Naive thymus-derived CD8-positive, alpha-beta T cell (primary cell): Measurements from ENCODE around the gene GDAP1L1. TPM values are rescaled to one million over a fixed set of nuclear protein-coding genes. Genes with fewer than 3 reads are reported as not detected.
"Not testable (repeated sequence)": the region's sequence is repeated elsewhere in the genome, so short reads cannot be mapped to it uniquely, and the experiment has no call there.

Experiments
- ATAC-seq, 2 donors: fragments of 150-1000 bp; cut with Tn5 transposase in 1 of 2; sonication (Bioruptor Pico), chemical (Tn5 transposase) in 1 of 2; 1 replicate in 1 of 2; 2 replicates in 1 of 2; pipeline ENCODE4 v1.10.0; 2021; ENCODE audit warnings: mild to moderate bottlenecking in 2 of 2, moderate library complexity in 2 of 2
- POLR2A ChIA-PET: fragments of 350-600 bp; sonication (Branson Sonifier 250); formaldehyde crosslinking; loops from one replicate; lab custom pipeline; 2021; ENCODE audit warnings: antibody characterized with exemption; lab: Charles Lee
- DNase-seq, 10 donors: peaks; one replicate each; pipeline versions ENCODE4 v3.0.0 to v3.0.0-alpha.2; 2020 to 2022
- H3K27ac Mint-ChIP-seq, 10 donors: one replicate each; pipeline ENCODE4 v1.8.0; 2020 to 2022; ENCODE audit warnings: mild to moderate bottlenecking in 10 of 10, mixed read lengths in 10 of 10, moderate library complexity in 4 of 10, inconsistent platforms in 1 of 10
- H3K27me3 Mint-ChIP-seq, 5 donors: one replicate each; pipeline ENCODE4 v1.8.0; 2021 to 2022; ENCODE audit warnings: mixed read lengths in 5 of 5
- H3K36me3 Mint-ChIP-seq, 3 donors: one replicate each; pipeline ENCODE4 v1.8.0; 2020 to 2022; ENCODE audit warnings: mixed read lengths in 3 of 3, mild to moderate bottlenecking in 2 of 3, inconsistent platforms in 1 of 3
- H3K4me1 Mint-ChIP-seq, 4 donors: one replicate each; pipeline ENCODE4 v1.8.0; 2021 to 2022; ENCODE audit warnings: mixed read lengths in 4 of 4
- H3K4me3 Mint-ChIP-seq, 10 donors: one replicate each; pipeline ENCODE4 v1.8.0; 2020 to 2022; ENCODE audit warnings: mild to moderate bottlenecking in 10 of 10, mixed read lengths in 10 of 10, moderate library complexity in 6 of 10, inconsistent platforms in 1 of 10
- H3K9me3 Mint-ChIP-seq, 9 donors: one replicate each; pipeline ENCODE4 v1.8.0; 2020 to 2022; ENCODE audit warnings: mixed read lengths in 9 of 9, mild to moderate bottlenecking in 3 of 9, inconsistent platforms in 1 of 9, moderate library complexity in 1 of 9
- polyA plus RNA-seq, 3 donors: library from polyadenylated mRNA; unstranded; fragments of 300-500 nt; fragmentation: Illumina TruSeq; gene quantifications; one replicate each; pipeline ENCODE4 v1.2.3, GENCODE V29; 2021
- total RNA-seq, 8 experiments: library from RNA in 2 of 8; stranded (reverse) in 2 of 8; gene quantifications; one replicate each; pipeline ENCODE4 v1.2.3 and lab custom pipeline; 2021 to 2026

The GDAP1L1 gene
- total and polyA plus RNA-seq, 5 experiments from 2014 or later: not detected

DNA sequence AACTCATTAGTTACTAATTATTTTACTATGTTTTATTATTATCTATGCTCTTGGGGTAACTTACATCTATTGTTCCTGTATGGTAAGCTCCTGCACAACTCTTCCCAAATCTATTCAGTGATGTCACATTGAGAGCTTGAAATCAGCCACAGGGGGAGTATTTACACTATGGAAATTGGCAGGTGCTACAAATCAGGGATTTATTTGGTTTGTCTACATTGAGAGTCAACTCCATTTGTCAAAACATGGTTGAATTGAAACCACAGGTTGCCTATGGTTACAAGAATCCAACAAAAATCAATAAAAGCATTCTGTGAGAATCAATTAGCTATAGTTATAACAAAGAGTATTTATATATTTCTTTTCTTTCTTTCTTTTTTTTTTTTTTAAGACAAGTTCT lies 67.8 kb downstream of the GDAP1L1 start:
- Mint-ChIP-seq H3K27me3 (peaks cover 0 to 8% (median 0%) of the 10 kb centered on the region in 5 donors), H3K4me1 (peaks cover 10 to 15% (median 14%) of the 10 kb centered on the region in 4 donors), H3K9me3 (no peaks in the 10 kb centered on the region), H3K27ac (no peak overlapping the region), H3K36me3 (peaks cover 0 to 2% (median 0%) of the 10 kb centered on the region in 3 donors), H3K4me3 (no peak overlapping the region)
- DNase-seq (no peak), ATAC-seq (no peak)
- POLR2A ChIA-PET: interaction anchor here (0.6 to 7.2 kb wide), 2 partner anchors 82 to 99 kb away, joined by 3 to 145 read pairs; no protein-coding TSS in a partner anchor

- POLR2A ChIA-PET: no interaction called here
- Mint-ChIP-seq H3K4me1 (no peaks in the 10 kb centered on the region), H3K36me3 (no peaks in the 10 kb centered on the region), H3K4me3 (no peak overlapping the region), H3K9me3 (no peaks in the 10 kb centered on the region), H3K27me3 (peaks cover 0 to 5% (median 2%) of the 10 kb centered on the region in 5 donors), H3K27ac (no peak overlapping the region)
- no peak for DNase-seq
- ATAC-seq: no peak
These were observed 72.8 kb downstream of the GDAP1L1 start for GRCh38 chr20:44319839-44320422.

DNA sequence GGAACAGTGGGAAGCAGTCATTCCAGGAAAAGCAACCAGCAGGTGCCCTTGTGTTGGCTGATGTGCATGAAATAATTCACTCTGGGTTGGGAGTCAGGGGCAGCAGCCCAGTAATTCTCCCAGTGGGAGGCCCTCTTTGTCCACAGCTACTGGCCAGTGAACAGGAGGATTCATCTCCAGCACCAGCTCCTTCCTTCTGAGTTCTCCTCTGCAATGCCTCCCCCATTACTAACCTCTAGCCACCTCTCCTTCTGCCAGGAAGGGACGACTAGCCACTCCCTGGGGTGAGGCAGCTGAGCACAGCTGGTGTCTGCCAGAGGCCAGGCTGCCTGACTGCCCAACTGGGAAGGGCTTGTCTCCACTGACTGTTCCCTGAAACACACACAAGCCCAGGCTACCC lies 77.2 kb downstream of the GDAP1L1 start:
- peak overlapping the region in 1 of 10 donors; percentile 46 for H3K27ac Mint-ChIP-seq
- no peak overlapping the region for H3K4me3 Mint-ChIP-seq
- peaks cover 0 to 10% (median 0%) of the 10 kb centered on the region in 5 donors for H3K27me3 Mint-ChIP-seq
- no peaks in the 10 kb centered on the region for H3K9me3 Mint-ChIP-seq
- POLR2A ChIA-PET: no interaction called here
- no peak for ATAC-seq
- H3K36me3 Mint-ChIP-seq: no peaks in the 10 kb centered on the region
- H3K4me1 Mint-ChIP-seq: peaks cover 0 to 6% (median 5%) of the 10 kb centered on the region in 4 donors
- no peak for DNase-seq

DNA sequence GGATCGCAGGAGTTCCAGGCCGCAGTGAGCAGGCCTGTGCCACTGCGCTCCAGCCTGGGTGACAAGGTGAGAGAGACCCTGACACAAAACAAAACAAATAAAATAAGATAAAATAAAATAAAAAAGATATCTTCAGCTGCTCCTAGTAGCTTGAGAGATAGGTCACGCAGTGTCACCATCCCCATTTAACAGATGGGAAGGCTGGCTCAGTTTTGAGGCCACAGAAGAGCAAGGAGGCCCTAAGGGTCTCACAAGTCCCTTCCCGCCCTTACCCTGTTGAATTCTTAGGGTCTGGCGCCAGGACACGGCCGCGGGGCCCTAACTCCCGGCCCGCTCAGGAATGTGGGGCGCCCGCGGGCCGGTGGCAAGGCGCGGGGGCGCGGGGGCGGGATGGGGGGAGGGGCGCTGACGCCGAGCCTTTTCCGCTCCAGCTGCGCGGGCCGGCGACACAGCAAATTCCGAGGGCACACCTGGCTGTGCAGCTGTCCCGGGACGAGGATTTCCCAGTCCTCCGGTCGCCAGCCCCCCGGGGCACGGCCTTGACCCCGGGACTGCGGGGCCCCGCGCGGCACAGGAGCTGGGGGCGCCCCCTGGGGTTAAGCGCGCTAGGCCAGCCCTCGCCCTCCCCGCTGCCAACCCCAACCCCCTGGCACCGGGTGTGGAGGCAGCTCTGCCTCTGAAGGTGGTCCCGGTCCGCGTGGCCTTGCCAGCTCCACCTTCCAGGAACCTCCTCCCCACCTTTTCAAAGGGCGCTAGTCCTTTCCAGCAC lies 79.5 kb downstream of the GDAP1L1 start:
- ATAC-seq: peak; percentile 79 to 93
- DNase-seq: peak in 6 of 10 donors; percentile 15 to 32 (median 20)
- H3K4me3 Mint-ChIP-seq: peak overlapping the region; percentile 45 to 83 (median 68)
- peak overlapping the region in 1 of 10 donors; percentile 68 for H3K27ac Mint-ChIP-seq
- H3K36me3 Mint-ChIP-seq: no peaks in the 10 kb centered on the region
- peaks cover 0 to 6% (median 5%) of the 10 kb centered on the region in 4 donors for H3K4me1 Mint-ChIP-seq
- no peaks in the 10 kb centered on the region for H3K9me3 Mint-ChIP-seq
- POLR2A ChIA-PET: interaction anchor here (1.7 kb wide), 1 partner anchor 108 kb away, joined by 4 read pairs; no protein-coding TSS in a partner anchor
- H3K27me3 Mint-ChIP-seq: peaks cover 0 to 12% (median 0%) of the 10 kb centered on the region in 5 donors

DNA sequence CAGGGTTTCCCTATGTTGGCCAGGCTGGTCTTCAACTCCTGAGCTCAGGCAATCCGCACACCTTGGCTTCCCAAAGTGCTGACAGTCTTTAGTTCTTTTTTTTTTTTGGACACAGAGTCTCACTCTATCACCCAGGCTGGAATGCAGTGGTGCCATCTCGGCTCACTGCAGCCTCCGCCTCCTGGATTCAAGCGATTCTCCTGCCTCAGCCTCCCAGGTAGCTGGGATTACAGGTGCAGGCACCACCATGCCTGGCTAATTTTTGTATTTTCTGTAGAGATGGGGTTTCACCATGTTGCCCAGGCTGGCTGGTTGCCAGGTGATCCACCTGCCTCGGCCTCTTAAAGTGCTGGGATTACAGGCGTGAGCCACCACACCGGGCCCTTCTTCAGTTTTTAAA lies 80.6 kb downstream of the GDAP1L1 start:
- peak overlapping the region in 1 of 10 donors; percentile 94 for H3K27ac Mint-ChIP-seq
- peak overlapping the region in 7 of 10 donors; percentile 10 to 82 (median 67) for H3K4me3 Mint-ChIP-seq
- DNase-seq, ATAC-seq, H3K4me1 Mint-ChIP-seq, POLR2A ChIA-PET, H3K36me3 Mint-ChIP-seq, H3K9me3 Mint-ChIP-seq: not testable (repeated sequence)
- peaks cover 0 to 14% (median 0%) of the 10 kb centered on the region in 5 donors for H3K27me3 Mint-ChIP-seq

DNA sequence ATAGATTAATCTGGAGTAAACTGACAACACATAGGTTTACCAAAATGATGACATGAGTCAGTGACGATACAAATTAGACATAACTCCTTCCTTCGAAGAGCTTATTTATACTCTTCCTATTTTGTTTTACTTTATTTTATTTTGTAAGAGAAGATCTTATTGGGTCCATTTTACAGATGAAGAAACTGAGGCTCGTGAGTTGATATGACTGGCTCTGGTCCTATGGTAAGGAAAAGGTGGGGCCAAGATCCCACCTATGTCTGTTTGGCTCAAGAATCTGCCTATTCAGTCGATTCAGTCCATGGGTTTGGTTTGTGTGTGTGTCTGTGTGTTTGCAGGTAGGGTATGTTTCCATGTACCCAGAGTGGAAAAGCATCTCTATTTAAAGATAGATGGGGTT lies 81.3 kb downstream of the GDAP1L1 start:
- peaks cover 0 to 6% (median 5%) of the 10 kb centered on the region in 4 donors for H3K4me1 Mint-ChIP-seq
- H3K27ac Mint-ChIP-seq: peak overlapping the region in 1 of 10 donors; percentile 67
- H3K4me3 Mint-ChIP-seq: peak overlapping the region in 7 of 10 donors; percentile 20 to 76 (median 40)
- DNase-seq (no peak), ATAC-seq (no peak)
- POLR2A ChIA-PET: no interaction called here
- H3K27me3 Mint-ChIP-seq: peaks cover 0 to 14% (median 2%) of the 10 kb centered on the region in 5 donors
- H3K36me3 Mint-ChIP-seq: no peaks in the 10 kb centered on the region
- no peaks in the 10 kb centered on the region for H3K9me3 Mint-ChIP-seq

Other genes starting within 250 kb of the GDAP1L1 start
- not detected for gene JPH2, start 60.1 kb upstream of the GDAP1L1 start, total RNA-seq
- not detected for gene JPH2, start 60.1 kb upstream of the GDAP1L1 start, polyA plus RNA-seq
- gene OSER1, start 36.5 kb upstream of the GDAP1L1 start, total RNA-seq: 10 to 100 TPM; 46.4 to 47.3 TPM
- gene OSER1, start 36.5 kb upstream of the GDAP1L1 start, polyA plus RNA-seq: 10 to 100 TPM; 27.7 to 38.8 (median 37.7) TPM
- 1 to 10 TPM; 7.1 to 8.1 TPM for gene FITM2, start 63.9 kb downstream of the GDAP1L1 start, total RNA-seq
- gene FITM2, start 63.9 kb downstream of the GDAP1L1 start, polyA plus RNA-seq: 1 to 10 TPM in 2 of 3 donors, under 1 TPM in 1; 0.72 to 2.4 (median 1.2) TPM
- gene R3HDML, start 89.7 kb downstream of the GDAP1L1 start, total RNA-seq: not detected
- not detected for gene R3HDML, start 89.7 kb downstream of the GDAP1L1 start, polyA plus RNA-seq
- not detected for gene HNF4A, start 108.4 kb downstream of the GDAP1L1 start, total RNA-seq
- not detected for gene HNF4A, start 108.4 kb downstream of the GDAP1L1 start, polyA plus RNA-seq
- 10 to 100 TPM; 17.4 to 19.3 TPM for gene TTPAL, start 228.6 kb downstream of the GDAP1L1 start, total RNA-seq
- 10 to 100 TPM; 10.5 to 15.3 (median 15.3) TPM for gene TTPAL, start 228.6 kb downstream of the GDAP1L1 start, polyA plus RNA-seq